ENCODE measurements around the gene FGF3.

FGF3 gene

GRCh38 chr11:69804769-69805508 lies 14.3 kb downstream of the FGF3 start:
- DNase-seq (ENCODE audit: extremely low read depth, low read depth): no peak

GRCh38 chr11:69803604-69804218 lies 15.5 kb downstream of the FGF3 start:
- TF ChIP-seq CTCF (IDR thresholded peaks at IDR 0.05; ENCODE audit: low read depth, low read length, missing control alignments): no peak
- H3K4me3 ChIP-seq (replicated peaks; ENCODE audit: low read depth, low read length): no peak overlapping the region
- no peak for DNase-seq (ENCODE audit: extremely low read depth, low read depth)

More at GRCh38 chr11:69804769-69805508, 14.3 kb downstream of the FGF3 start:
- H3K4me3 ChIP-seq (replicated peaks; ENCODE audit: low read depth, low read length): no peak overlapping the region
- TF ChIP-seq CTCF (IDR thresholded peaks at IDR 0.05; ENCODE audit: low read depth, low read length, missing control alignments): no peak

- H3K4me3 ChIP-seq (replicated peaks; ENCODE audit: low read depth, low read length): no peak overlapping the region
- no peak for DNase-seq (ENCODE audit: extremely low read depth, low read depth)
- no peak for TF ChIP-seq CTCF (IDR thresholded peaks at IDR 0.05; ENCODE audit: low read depth, low read length, missing control alignments)
These were observed 16.2 kb downstream of the FGF3 start for GRCh38 chr11:69803022-69803421.

- H3K4me3 ChIP-seq (replicated peaks; ENCODE audit: low read depth, low read length): no peak overlapping the region
- no peak for TF ChIP-seq CTCF (IDR thresholded peaks at IDR 0.05; ENCODE audit: low read depth, low read length, missing control alignments)
These were observed 16.6 kb downstream of the FGF3 start for GRCh38 chr11:69802590-69802989.

GRCh38 chr11:69801513-69802335 lies 17.5 kb downstream of the FGF3 start:
- DNase-seq (ENCODE audit: extremely low read depth, low read depth): no peak
- H3K4me3 ChIP-seq (replicated peaks; ENCODE audit: low read depth, low read length): no peak overlapping the region
- TF ChIP-seq CTCF (IDR thresholded peaks at IDR 0.05; ENCODE audit: low read depth, low read length, missing control alignments): peak; percentile 82

More at GRCh38 chr11:69802590-69802989, 16.6 kb downstream of the FGF3 start:
- DNase-seq (ENCODE audit: extremely low read depth, low read depth): no peak

GRCh38 chr11:69800278-69800677 lies 18.9 kb downstream of the FGF3 start:
- H3K4me3 ChIP-seq (replicated peaks; ENCODE audit: low read depth, low read length): no peak overlapping the region
- DNase-seq (ENCODE audit: extremely low read depth, low read depth): no peak
- TF ChIP-seq CTCF (IDR thresholded peaks at IDR 0.05; ENCODE audit: low read depth, low read length, missing control alignments): no peak

Measured in HFF-Myc (cell line).